NCI-H82 (cell line): ENCODE data around the gene SDK2.

Source experiments
- DNase-seq: peaks from one replicate; lab custom pipeline; 2025; lab: John Stamatoyannopoulos, UW

The SDK2 gene

DNA sequence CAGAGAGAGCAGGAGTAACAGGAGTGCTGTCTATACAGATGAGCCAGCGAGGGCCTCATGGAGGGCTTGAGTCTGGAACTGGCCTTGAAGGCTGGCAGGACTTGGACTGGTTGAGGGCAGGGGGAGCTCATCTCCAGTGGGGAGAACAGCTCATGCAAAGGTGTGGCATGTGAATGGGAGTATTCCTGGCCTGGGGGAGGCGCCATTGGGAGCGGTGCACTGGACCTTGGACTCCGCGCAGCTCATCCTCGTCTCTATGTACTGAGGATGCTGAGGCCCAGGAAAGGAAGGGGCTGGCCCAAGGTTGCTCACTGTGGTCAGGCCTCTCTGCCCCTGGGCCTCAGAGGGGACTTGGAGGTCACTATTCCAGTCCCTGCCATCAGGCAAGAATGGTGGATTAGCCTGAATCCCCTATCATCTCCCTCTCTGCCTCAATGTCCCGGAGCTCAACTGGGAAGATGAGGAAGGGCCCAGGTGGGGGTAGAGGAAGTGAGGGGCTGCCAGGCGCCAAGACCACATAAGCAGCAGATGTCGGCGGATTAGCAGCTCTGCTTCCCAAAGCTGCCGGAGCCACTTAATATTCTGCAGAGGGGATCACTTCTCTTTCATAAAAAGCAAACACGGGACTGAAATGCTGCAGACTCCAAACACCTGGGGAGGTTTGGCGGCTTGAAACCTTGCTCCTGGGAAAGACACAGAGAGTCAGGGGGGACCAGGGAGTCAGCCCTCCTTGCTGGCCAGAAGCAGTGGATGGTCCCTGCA, 88.9 kb downstream of the SDK2 start:
- DNase-seq: peak; percentile 98

DNA sequence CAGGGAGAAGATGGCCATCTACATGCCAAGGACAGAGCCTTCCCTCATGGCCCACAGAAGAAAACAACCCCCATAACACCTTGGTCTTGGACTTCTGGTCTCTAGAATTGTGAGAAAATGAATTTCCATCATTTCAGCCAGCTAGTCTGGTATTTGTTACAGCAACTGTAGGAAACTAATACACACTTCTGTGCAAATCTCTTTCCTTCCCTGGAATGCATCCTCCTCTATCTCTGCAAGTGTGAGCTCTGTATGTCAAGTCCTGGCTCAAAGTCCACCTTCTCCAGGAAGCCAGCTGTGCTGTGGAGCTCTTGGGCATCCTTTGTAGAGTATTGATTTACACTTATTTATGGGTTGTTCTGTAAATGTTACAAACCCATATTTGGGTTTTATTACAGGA, 89.7 kb downstream of the SDK2 start:
- DNase-seq: no peak

DNA sequence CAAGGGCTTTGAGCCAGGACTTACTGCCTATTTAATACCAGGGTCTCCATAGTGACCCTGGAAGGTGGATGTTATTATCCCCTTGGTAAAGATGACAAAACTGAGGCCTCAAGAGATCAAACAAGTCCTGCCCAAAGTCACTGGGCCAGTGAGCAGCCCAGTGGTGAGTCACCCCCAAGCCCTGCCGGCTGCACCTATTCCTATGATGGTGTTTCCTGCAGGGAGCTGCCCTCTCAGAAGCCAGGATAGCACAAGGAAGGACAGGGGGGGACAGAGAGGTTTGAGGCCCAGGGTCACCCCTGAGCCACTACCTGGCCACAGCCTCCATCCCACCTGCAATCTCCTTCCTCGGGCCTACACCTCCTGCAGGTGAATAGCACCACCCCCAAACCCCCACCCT, 90.9 kb downstream of the SDK2 start:
- DNase-seq: no peak

DNA sequence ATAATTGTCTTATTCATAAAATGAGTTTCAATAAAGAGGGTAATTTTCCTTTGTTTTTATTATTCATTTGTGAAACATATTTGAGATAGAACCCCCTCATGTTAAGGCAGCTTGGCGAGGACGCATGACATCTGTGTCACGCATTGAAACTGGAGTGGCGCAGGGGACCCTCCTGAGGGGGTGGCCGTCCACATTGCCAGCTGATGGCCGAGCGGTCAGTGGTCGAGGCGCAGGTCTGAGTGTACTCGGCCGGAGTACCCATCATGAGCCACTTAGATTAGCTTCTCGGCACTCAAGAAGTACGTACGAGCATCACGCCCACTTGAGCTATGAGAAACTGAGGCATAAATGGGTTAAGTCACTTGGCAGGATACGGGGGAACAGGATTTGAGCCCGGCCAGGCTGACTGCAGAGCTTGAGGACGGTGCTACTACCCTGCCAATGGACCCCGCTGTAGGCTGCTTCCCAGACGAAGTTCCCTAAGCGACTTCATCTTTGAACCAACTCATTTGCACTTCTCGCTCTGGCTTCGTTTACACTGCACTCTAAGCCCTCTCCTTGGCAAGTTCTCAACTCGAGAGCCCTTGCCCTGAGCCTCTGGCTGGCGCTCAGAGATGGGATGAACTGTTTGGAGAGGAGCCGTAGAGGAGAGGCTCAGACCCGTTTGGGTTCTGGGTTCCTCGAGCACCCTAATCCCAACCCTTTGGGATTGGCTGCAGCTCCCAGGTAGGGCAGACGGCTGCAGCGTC, 91.8 kb downstream of the SDK2 start:
- peak; percentile 39 for DNase-seq

GRCh38 chr17:73551759-73552158, 92.5 kb downstream of the SDK2 start:
- DNase-seq: peak; percentile 70

- DNase-seq: no peak
Measured at GRCh38 chr17:73551144-73551543, 93.1 kb downstream of the SDK2 start.

- no peak for DNase-seq
Measured at GRCh38 chr17:73550556-73550955, 93.7 kb downstream of the SDK2 start.

DNA sequence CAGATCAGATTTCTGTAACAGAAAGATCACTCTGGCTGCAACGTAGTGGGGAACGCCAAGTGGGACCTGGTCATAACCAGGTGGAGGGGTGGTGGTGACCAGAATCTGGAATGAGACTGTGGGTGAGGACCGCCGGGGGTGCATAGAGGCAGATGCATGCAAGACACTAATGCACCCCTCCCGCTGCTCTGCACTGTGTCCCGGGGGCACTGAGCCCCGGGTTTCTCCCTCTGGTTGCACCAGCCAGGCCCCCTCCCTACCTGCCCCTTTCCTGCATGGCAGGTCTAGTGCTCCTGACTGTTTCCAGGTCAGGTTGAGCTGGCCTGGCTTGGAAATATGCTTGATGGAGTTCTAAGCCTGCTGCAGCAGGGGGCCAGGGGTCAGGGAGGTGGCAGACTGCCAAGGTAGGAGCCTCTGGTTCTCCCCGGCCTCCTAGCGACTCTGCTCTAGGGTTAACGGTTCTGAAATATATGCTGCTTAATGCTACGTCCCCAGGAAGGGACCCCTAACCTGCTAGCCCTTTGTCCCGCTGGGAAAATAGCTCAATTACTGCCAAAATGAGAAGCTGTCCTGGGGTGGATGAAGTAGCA, 94.3 kb downstream of the SDK2 start:
- peak; percentile 62 for DNase-seq

DNA sequence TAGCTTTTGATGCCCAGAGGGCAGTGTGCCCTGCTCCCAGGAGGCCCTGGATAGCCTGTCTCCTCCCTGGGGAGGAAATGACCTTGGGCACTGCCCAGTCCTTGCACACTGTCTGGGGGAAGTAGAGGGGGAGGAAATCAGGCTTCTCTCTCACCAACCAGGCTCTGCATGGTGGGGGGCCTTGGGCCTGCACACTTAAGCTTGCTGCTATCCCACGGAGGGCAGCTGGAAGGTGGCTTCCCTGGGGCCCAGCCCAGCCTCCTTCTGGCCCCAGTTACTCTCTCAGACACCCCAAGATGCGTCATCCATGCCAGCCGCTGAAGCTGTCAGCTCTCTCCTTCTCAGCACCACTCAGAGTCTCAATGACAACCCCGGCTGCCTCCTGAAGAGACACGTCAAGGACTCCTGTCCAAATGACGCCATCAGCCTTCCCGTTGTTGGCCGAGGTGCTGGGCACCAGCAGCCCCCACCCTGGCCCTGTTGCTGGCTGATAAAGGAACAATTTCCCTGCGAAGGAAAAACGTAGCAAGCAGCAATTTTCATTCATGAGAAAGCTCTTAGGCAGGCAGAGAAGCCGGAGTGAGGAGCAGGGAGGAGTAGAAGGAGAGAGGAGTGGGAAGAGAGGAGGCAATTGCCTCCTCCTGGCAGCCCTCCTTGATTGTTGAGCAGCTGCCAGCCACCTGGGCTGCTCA, 95.5 kb downstream of the SDK2 start:
- DNase-seq: no peak

GRCh38 chr17:73547790-73548189, 96.5 kb downstream of the SDK2 start:
- no peak for DNase-seq

DNA sequence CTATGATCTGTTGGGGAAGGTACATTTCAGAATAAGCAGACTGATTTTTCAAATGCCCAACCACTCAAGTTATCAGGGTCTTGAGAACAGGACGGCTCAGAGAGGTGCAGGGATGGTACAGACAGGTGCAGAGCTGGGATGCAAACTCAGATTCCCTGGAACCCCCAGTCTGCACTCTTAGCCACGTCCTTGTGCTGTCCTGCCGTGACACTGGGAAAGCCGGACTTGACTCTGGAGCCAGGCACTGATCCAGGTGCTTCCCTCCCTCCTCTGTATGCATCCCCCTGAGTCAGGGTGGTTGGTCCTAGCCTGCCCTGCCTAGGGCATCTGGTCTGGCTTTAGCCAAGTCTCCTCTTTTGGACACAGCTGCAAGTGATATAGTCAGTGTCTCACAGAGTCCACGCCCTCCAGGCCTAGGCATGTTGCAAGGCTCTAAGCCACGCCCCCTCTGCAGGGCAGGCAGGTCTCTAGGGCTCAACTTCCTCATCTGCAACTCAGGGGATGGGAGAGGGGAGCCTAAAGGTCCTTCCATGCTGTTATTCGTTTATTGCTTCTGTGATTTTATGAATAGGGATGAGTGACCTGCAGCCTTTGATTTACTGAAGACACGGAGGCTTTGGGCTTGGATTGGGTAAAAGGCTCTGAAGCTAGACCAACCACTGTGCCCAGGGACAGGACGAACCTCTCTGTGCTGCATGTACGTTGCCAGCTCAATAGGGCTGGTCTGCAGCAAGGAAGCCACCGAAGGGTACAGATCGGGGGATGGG, 97.3 kb downstream of the SDK2 start:
- DNase-seq: peak; percentile 78

DNA sequence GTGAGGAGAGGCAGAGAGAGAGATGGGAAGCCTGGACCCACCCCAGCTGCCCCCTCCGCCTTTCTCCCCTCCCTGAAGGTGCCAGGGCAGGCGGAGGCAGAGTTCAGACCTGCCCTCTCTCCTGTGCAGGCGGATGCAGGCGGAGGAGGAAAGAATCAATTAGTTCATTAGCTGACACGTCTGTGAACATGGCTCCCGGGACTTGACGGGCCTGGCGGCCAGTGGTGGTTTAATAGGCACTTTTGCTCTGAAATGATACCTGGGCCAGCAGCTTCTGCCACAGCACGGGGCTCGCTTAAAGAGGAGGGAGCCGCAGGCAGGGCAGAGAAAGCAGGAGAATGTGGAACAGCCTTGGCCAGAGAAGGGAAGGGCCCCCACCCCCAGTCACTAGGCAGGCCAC, 98.1 kb downstream of the SDK2 start:
- DNase-seq: no peak

DNA sequence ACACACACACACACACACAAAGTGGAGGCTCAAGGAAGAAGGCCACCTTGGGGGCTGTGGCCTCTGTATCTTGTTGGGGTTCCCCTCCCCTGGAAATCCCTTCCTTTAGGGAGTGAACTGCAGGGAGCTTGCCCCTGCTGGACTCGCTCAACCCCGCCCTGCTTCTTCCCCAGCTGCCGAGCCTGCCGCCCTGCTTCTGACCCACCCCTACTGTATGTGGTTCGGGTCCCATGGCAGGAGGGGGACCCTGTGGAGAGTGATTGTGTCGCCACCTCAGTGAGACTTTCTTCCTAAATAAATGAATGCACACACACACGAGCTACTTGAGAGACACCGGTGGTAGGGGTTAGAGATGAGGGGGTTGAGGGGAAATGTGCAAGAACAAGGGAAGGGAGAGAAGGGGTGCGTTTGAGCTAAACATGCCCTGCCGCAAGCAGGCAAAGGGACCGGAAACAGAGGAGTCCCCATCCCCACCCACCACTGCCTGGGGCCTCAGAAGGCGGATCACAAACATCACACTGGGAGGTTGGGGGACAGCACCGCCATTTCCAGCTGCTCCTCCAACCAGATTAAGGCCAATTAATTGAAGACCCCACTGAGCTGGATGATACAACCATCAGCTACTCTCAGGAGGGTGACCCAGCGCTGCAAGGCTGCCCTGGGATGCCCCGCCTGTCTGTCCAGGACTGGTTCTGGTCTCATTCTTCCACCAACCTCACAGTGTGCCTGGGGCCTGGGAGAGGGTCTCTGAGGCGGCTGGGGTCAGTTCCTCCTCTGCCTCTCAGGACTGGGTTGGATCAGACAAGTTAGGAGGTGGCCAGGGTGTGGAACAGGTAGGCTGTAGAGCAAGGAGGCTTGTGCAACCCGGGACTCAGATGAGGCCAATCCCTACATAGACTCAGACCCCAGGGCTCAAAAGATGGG, 98.9 kb downstream of the SDK2 start:
- DNase-seq: no peak

DNA sequence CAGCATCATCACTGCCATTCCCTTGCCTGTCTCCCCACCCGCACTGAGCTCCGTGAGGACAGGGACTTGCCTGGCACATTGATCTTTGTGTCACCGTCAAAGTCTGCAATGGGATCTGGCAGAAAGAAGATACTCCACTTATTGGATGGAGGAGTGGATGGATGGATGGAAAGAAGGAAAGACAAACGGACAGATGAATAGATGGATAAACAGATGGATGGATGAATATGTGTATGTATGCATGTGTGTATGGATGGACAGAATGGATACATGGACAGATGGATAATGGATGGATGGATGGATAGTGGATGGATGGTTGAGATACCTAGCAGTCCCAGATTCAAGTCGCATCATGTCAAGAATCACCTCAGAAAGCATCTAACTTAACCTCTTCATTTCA, 99.9 kb downstream of the SDK2 start:
- no peak for DNase-seq

GRCh38 chr17:73542323-73542722, 101.9 kb downstream of the SDK2 start:
- DNase-seq: peak; percentile 58

GRCh38 chr17:73541561-73541981, 102.7 kb downstream of the SDK2 start:
- DNase-seq: no peak

- DNase-seq: peak; percentile 57
Measured at GRCh38 chr17:73541111-73541510, 103.1 kb downstream of the SDK2 start.

GRCh38 chr17:73539166-73539565, 105.1 kb downstream of the SDK2 start:
- peak; percentile 75 for DNase-seq

- DNase-seq: no peak
Measured at GRCh38 chr17:73538445-73538844, 105.8 kb downstream of the SDK2 start.
